Left kidney (tissue), 2 donors: ENCODE results near the gene MCM7. TPM values are rescaled to one million over a fixed set of nuclear protein-coding genes. Genes with fewer than 3 reads are reported as not detected.

ENCODE experiments used
- DNase-seq: peaks from one replicate; pipeline ENCODE4 v3.0.0-alpha.2; 2013
- polyA plus RNA-seq: library from polyadenylated mRNA; unstranded; fragments of 120-200 nt; gene quantifications from one replicate; pipeline ENCODE4 v1.2.1, GENCODE V29; 2013; ENCODE audit not compliant: insufficient read length

MCM7 gene
- polyA plus RNA-seq, 1 donor: 177 TPM

DNA sequence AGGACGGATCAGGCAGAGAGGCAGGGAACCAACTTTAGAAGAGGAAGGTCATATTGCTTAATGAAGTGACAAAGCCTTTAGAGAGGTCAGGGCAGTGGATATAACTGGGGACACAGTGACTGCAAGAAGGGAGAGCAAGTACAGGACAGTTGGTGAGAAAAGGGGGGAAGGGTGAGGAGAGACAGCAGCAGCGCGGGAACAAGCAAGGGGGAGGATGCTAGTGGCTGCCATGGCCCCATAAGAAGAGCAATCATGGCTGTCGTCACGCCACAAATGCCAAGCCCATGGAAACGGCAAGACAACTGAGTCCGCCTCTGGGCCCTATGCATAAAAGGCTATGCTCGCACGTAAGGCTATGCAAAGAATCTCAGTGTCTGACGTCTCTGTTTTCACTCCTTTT lies 28.7 kb downstream of the MCM7 start:
- no peak for DNase-seq

DNA sequence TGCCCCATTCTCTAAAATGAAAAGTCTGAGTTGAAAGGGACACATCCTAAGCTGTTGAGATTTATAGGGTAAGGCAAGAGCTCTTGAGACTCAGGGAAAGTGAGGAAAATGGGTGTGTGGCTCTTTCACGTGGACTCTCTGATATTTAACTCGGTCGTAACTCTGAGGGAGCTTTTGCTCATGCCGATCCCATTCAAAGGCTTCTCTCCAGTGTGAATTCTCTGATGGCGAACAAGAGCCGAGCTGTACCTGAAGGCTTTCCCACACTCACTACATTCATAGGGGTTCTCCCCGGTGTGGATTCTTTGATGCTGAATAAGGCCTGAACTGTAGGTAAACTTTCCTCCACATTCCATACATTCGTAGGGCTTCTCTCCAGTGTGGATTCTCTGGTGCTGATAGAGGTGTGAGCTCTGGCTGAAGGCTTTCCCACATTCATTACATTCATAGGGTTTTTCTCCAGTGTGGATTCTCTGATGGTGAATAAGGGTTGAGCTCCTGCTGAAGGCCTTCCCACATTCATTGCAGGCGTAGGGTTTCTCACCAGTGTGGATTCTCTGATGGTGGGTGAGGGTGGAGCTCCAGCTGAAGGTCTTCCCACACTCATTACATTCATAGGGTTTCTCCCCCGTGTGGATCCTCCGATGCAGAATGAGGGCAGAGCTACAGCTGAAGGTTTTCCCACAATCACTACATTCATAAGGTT lies 30.0 kb downstream of the MCM7 start:
- no peak for DNase-seq

DNA sequence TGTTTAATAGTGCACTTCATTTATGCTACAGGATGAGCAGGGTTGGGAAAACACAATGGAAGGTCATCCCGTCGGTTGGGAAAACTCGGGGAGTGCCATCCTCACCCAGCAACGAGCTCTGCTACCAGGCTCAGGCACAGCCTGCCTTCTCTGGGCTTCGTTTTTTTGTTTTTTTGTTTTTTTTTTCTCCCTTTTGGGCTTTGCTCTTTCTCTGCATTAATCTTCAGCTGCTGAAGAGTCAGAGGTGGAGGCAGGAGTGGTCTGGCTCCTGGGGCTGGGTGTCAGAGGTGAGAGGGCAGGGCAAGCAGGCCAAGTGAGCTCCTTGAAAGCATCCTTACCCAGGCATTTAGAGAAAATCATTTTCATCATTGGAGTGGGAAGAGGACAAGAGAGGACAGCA lies 31.2 kb downstream of the MCM7 start:
- DNase-seq: no peak

DNA sequence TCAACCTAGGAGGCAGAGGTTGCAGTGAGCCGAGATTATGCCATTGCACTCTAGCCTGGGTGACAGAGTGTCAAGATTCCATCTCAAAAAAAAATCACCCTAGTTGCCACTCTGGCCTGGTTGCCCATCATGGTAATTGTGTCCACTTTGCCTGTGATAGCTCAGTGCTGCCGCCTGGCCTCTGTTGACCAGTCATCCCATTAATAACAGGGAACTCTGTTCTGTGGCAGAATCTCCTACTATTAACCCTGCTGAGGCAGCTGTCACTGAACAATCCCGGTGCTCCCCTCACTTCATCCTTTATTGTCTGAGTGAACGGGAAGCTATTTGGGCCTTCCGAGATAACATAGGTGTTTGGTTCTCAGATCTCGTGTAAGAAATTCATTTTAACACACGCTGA lies 34.2 kb downstream of the MCM7 start:
- DNase-seq: no peak

DNA sequence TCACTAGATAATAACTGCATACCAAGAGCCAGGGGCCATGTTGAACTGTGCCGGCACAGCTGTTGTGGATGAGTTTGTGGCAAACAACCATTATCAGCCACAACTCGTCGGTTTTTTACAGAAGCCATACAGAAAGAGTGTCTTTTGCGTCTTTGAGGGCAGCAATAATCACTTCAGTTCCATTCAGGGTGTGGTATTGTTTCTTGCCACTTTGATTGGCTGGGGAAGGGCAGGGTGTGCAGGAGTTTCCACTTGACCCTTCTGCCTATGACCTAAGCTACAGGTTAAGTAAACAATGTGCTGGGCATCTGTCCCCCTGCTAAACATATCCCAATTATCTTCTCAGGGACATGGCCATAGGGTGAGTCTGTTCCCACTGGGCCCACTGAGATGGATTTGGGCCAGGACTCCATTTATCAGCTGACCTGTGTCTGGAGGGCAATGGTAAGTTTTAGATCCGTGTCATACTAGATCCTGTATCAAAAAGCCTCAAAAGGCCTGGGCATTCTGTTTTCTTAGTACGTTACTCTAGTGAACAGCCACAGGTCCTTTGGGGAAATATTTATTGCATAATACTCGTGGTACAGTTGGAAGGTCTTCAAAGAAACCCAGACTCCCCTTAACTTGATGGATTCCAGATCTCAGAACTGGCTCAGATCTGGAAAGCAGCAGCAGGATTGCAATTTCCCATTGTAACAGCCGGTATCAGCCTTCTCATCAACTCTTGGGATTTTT lies 35.6 kb downstream of the MCM7 start:
- DNase-seq: peak; percentile 50

DNA sequence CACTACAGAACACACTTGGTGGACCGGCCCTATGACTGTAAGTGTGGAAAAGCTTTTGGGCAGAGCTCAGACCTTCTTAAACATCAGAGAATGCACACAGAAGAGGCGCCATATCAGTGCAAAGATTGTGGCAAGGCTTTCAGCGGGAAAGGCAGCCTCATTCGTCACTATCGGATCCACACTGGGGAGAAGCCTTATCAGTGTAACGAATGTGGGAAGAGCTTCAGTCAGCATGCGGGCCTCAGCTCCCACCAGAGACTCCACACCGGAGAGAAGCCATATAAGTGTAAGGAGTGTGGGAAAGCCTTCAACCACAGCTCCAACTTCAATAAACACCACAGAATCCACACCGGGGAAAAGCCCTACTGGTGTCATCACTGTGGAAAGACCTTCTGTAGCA lies 37.0 kb downstream of the MCM7 start:
- no peak for DNase-seq

DNA sequence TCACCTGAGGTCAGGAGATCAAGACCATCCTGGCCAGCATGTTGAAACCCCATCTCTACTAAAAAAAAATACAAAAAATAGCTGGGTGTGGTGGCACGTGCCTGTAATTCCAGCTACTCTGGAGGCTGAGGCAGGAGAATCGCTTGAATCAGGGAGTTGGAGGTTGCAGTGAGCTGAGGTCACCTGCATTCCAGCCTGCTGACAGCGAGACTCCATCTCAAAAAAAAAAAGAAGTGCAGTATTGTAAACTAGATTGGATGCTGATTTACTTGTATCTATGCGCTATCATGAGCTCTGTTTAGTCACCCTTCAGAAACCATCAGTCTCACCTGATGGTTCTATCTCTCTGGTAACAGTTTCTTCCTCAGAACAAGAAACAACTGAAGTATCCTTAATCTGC lies 37.8 kb downstream of the MCM7 start:
- DNase-seq: no peak

DNA sequence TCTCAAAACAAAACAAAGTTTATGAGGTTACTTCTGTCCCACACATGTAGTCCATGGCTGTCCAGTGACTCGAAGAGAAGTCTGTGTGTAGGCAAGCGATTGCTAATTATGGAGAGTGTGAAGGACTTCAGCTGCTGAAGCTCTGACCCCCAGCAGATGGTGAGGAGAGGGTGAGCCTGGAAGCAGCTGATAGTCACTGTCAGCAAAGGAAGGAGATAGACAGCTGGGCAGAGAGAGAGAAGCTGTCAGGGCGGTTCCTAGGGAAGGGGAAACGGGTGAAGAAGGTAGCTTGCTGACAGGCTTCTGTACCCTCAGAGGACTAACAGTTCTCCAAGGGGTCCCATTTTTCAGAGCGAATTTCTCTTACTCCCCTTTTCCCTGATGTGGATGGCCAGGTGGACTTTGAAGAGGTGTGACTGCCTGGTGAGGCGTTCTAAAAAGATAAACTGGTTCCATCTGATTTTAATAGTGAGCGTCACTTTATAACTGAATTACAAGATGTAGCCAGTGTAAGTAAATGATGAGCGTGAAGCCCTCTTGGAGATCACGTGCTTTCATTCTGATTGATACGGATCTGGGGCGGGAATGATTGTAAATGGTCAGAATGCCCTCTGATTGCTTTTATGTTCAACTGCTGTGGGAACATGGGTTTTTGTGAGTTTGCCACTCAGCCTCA lies 39.5 kb downstream of the MCM7 start:
- DNase-seq: no peak

DNA sequence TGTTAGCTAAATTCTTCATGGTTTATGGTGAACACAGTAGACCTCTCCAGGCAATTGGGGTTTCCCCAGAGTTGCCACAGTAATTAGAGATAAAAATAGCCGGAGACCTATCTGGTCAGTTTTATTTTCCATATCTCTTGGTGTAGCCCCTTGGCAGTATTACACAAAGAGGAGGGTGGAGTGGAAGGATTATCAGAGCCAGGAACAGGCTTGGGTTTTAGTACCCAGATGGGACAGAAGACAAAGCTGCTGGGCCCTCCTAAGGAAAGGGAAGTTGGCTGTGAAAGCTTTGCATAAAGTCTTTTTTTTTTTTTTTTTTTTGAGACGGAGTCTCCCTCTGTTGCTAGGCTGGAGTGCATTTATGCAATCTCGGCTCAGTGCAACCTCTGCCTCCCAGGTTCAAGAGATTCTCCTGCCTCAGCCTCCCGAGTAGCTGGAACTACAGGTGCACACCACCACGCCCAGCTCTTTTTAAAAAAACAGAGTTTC lies 41.9 kb downstream of the MCM7 start:
- DNase-seq: no peak

DNA sequence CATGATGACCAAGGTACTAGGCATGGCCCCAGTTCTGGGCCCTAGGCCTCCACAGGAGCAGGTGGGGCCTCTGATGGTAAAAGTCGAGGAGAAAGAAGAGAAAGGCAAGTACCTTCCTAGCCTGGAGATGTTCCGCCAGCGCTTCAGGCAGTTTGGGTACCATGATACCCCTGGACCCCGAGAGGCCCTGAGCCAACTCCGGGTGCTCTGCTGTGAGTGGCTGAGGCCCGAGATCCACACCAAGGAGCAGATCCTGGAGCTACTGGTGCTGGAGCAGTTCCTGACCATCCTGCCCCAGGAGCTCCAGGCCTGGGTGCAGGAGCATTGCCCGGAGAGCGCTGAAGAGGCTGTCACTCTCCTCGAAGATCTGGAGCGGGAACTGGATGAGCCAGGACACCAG lies 44.2 kb downstream of the MCM7 start:
- DNase-seq: no peak

DNA sequence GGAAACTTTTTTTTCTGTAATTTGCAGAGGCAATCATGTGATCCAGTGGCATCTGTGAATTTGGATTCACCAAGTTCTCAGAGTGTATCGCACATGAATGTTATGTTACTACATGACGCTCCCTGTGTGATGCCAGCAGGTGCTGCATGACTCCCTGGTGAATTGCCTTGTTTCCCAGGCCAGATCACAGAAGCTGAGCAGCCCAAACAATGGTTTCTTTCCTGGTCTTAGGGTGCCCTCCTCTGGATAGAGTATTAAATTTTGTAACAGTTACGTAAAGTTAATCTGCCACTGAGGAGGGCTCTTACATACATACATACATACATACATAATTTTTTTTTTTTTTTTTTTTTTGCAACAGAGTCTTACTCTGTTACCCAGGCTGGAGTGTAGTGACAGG lies 48.0 kb downstream of the MCM7 start:
- peak; percentile 50 for DNase-seq

DNA sequence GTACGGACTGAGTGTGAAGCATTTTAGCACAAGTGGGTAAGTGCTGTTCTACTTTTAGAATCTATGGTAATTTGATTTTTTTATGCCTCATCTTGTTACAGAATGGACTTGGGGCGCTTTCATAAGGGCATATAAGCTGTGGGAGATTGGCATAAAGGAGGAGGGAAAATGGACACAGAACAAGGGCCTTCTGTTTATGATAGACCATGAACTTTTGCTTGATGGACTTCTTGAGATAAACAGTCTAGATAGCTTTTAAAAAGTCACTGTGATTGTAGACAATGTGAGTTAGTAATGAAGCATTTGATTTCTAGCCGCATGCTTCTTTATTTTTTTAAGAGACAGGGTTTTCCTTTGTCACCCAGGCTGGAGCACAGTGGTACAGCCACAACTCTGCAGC lies 49.6 kb downstream of the MCM7 start:
- DNase-seq: no peak

DNA sequence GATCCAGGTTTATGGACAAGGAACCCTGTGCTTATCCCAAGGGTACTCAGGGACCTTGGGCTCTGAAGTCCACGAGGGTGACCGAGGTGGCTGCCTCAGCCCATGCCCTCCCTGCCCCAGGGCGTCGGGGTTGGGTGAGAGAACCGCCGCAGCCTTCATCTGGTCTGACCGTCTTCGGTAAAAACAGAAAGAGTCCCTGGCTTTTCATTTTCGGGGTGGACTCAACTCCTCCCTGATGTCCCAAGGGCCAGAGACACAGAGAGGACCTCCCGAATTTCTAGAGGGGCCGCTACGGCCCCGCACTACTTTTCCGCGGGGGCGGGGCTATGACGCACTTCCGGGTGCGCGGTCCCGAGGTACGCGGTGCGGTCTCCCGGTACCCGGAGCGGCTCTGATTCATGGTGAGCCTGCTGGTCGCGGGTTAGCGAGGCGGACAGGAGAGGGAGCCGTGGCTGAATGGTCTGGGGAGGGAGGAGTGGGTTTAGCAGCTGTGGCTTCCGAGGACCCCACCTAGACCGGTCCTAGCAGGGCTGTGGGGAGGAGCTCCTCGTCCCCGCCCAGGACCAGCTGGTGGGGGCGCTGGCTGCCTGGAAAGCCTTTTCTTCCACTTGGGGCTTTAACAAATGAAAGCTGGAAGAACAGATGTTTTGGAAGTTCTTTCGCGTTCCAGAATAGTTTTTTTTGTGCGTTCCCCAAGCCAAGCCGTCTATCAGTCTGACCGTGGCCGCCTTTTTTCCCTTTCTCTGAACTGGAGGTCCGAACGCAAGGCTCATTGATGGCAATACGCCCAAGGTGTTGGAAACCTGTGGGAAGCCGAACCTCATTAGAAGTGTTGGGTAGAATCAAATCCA lies 51.5 kb downstream of the MCM7 start, which contains the start of gene ZSCAN21:
Gene ZSCAN21, plus strand, starts transcription at position 334 of the 851 bp plus-strand sequence. CDS start 7,233 bp downstream, outside the sequence.
- DNase-seq: peak; percentile 83

DNA sequence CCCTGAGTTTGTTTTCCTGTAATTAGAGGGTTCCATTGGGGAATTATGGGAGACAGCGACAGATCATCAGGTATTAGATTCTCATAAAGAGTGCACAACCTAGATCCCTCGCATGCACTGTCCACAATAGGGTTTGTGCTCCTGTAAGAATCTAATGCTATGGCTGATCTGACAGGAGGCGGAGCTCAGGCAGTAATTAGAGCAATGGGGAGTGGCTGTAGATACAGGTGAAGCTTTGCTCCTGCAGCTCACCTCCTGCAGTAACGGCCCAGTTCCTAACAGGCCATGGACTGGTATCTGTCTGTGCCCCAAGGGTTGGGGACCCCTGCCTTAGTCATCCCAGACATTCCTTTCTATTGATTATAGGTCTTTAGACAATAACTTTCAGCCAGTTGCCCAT lies 52.5 kb downstream of the MCM7 start:
- DNase-seq: no peak

DNA sequence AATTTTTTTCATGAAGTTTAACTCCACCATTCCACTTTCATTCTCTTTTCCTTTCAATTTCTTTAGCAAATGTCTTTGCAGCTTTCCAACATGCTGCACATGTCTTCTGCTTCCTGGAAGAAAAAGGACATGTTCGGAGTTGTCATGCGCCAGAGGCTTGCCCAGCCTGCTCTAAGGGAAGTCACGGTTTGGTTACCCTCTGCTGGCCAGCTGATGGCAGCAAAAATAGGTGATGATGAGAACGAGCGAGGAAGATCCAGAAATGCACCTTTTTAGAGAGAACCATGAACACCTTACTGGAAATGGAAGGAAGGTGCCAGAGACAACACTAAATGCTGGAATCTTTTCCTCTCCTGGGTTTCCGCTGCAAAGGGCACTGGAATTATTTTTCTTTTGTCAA lies 56.5 kb downstream of the MCM7 start:
- DNase-seq: no peak

Other genes with a start within 250 kb of the MCM7 start
- gene OR2AE1, start 224.4 kb downstream of the MCM7 start, polyA plus RNA-seq: 0.22 TPM
- gene TRIM4, start 181.9 kb downstream of the MCM7 start, polyA plus RNA-seq: 37.0 TPM
- 0.73 TPM for gene GJC3, start 171.8 kb downstream of the MCM7 start, polyA plus RNA-seq
- 51.8 TPM for gene AZGP1, start 125.4 kb downstream of the MCM7 start, polyA plus RNA-seq
- gene ZKSCAN1, start 85.8 kb downstream of the MCM7 start, polyA plus RNA-seq: 76.7 TPM
- gene ZSCAN21, start 51.6 kb downstream of the MCM7 start, polyA plus RNA-seq: 24.7 TPM
- gene ZNF3, start 19.7 kb downstream of the MCM7 start, polyA plus RNA-seq: 60.6 TPM
- 126 TPM for gene COPS6, start 12.4 kb downstream of the MCM7 start, polyA plus RNA-seq
- 33.2 TPM for gene AP4M1, start 246 bp upstream of the MCM7 start, polyA plus RNA-seq
- gene TAF6, start 18.0 kb upstream of the MCM7 start, polyA plus RNA-seq: 67.9 TPM
- gene CNPY4, start 18.2 kb upstream of the MCM7 start, polyA plus RNA-seq: 46.7 TPM
- gene MBLAC1, start 25.6 kb upstream of the MCM7 start, polyA plus RNA-seq: 1.3 TPM
- gene LAMTOR4, start 47.5 kb upstream of the MCM7 start, polyA plus RNA-seq: 91.2 TPM
- gene TRAPPC14, start 57.3 kb upstream of the MCM7 start, polyA plus RNA-seq: 22.3 TPM
- 6.2 TPM for gene GAL3ST4, start 67.2 kb upstream of the MCM7 start, polyA plus RNA-seq
- 11.5 TPM for gene GPC2, start 76.0 kb upstream of the MCM7 start, polyA plus RNA-seq
- gene STAG3, start 76.5 kb upstream of the MCM7 start, polyA plus RNA-seq: 30.7 TPM
- gene PVRIG, start 118.6 kb upstream of the MCM7 start, polyA plus RNA-seq: 9.7 TPM
- 9.6 TPM for gene SPDYE3, start 206.3 kb upstream of the MCM7 start, polyA plus RNA-seq